NT2/D1 (cell line): Measurements from ENCODE around the gene PACSIN2.

Experiments
- DNase-seq: peaks from one replicate; pipeline ENCODE4 v3.0.0-alpha.2; 2011; ENCODE audit warnings: low read depth, low spot score
- H3K27me3 ChIP-seq: 2 replicates; pipeline ENCODE4 v1.6.0; 2011; ENCODE audit warnings: mild to moderate bottlenecking; ENCODE audit not compliant: insufficient read length, insufficient read depth
- H3K36me3 ChIP-seq: 2 replicates; pipeline ENCODE4 v1.6.1; 2011; ENCODE audit warnings: mild to moderate bottlenecking, low read length, mixed read lengths; ENCODE audit not compliant: insufficient read depth, insufficient read length
- H3K4me1 ChIP-seq: 2 replicates; pipeline ENCODE4 v1.5.1; 2011; ENCODE audit not compliant: insufficient read depth, insufficient read length
- H3K4me3 ChIP-seq: 2 replicates; pipeline ENCODE4 v1.5.1; 2011; ENCODE audit warnings: low read depth; ENCODE audit not compliant: insufficient read length
- H3K9ac ChIP-seq: 2 replicates; pipeline ENCODE4 v1.6.0; 2011; ENCODE audit warnings: low read depth; ENCODE audit not compliant: insufficient read length
- H3K9me3 ChIP-seq: 2 replicates; pipeline ENCODE4 v1.5.1; 2011; ENCODE audit warnings: mild to moderate bottlenecking, low read length; ENCODE audit not compliant: insufficient read depth
- SUZ12 ChIP-seq: IDR thresholded peaks from 2 replicates; pipeline ENCODE4 v1.6.1; 2011; ENCODE audit not compliant: insufficient read length, insufficient read depth; ENCODE audit errors: extremely low read depth
- YY1 ChIP-seq: IDR thresholded peaks from 2 replicates; pipeline ENCODE4 v1.6.1; 2011; ENCODE audit not compliant: insufficient read length, insufficient read depth
- ZNF274 ChIP-seq: IDR thresholded peaks from 2 replicates; pipeline ENCODE4 v1.6.1; 2011; ENCODE audit warnings: mild to moderate bottlenecking, low read depth, low read length

PACSIN2 gene

DNA sequence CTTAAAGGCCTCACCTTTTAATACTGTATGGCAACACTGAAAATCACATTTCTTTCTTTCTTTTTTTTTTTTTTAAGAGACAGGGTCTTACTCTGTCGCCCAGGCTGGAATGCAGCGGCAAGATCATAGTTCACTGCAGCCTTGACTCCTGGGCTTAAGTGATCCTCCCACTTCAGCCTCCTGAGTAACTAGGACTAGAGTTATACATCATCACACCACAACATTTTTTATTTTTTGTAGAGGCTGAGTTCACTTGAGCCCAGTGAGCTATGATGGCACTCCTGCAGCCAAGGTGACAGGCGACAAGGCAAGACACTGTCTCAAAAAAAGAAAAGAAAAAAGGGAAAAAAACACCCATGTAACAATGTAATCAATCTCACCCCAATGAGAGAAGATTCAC is 167.8 kb downstream of the PACSIN2 start:
- Histone ChIP-seq H3K27me3 (no peaks in the 10 kb centered on the region), H3K36me3 (peaks cover 15% of the 10 kb centered on the region), H3K9me3 (no peaks in the 10 kb centered on the region), H3K9ac (no peak overlapping the region), H3K4me1 (no peaks in the 10 kb centered on the region), H3K4me3 (no peak overlapping the region)
- DNase-seq: no peak
- TF ChIP-seq SUZ12: no peak
- no peak for TF ChIP-seq ZNF274
- no peak for TF ChIP-seq YY1

DNA sequence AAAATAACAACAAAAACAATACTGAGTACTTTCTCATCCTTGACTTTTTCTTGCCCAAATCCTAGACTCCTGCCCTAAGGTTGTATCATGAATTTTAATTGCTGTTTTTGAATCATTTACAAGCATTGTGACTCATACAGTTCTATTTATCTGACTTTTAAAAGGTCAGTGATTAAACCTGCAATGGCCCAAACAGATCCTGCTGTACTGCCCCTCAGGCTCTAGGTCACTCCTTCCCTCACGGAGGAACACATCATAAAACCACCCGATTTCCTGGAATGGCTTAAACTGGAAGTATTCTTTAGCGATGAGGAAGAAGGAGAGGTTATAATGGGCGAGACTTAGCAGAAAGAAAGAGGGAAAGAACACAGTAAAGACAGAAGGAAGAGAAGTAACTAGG is 170.2 kb downstream of the PACSIN2 start:
- no peak for DNase-seq
- Histone ChIP-seq H3K36me3 (peaks cover 16% of the 10 kb centered on the region), H3K4me3 (no peak overlapping the region), H3K9ac (no peak overlapping the region), H3K4me1 (no peaks in the 10 kb centered on the region), H3K27me3 (no peaks in the 10 kb centered on the region), H3K9me3 (no peaks in the 10 kb centered on the region)
- no peak for TF ChIP-seq ZNF274

DNA sequence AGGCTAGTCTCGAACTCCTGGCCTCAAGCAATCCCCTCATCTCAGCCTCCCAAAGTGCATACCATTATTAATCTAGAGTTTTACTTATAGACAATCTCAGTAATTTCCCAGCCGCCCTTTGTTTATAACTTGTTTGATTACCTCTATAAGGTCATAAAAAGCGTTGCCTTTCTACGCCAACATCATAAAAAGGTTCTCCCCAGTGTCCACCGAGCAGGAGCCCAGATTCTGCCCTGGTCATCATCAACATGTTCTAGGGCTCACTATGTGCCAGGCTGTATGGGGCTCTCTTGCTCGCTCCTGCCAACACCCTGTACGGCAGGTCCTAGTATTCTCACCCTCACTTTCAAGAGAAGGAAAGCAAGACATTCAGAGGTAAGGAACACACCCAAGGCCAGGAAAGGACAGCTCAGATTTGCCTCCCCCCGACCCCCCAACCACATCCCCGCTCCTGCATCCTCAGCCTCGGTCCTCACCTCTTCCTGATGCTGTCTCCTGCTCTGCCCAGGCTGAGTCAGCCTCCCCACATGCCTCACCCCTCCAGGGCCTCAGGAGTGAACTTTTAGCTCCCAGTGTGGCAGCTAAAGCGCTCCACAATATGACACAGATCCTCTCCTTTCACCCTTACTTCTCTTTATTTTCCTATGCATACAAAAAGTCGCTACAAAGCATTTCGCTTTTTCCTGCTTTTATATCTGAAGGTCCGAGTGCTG is 172.1 kb downstream of the PACSIN2 start:
- TF ChIP-seq ZNF274 (no peak), YY1 (no peak), SUZ12 (no peak)
- Histone ChIP-seq H3K36me3 (peaks cover 18% of the 10 kb centered on the region), H3K4me3 (no peak overlapping the region), H3K27me3 (no peaks in the 10 kb centered on the region), H3K9me3 (no peaks in the 10 kb centered on the region), H3K9ac (no peak overlapping the region), H3K4me1 (no peaks in the 10 kb centered on the region)
- DNase-seq: no peak

DNA sequence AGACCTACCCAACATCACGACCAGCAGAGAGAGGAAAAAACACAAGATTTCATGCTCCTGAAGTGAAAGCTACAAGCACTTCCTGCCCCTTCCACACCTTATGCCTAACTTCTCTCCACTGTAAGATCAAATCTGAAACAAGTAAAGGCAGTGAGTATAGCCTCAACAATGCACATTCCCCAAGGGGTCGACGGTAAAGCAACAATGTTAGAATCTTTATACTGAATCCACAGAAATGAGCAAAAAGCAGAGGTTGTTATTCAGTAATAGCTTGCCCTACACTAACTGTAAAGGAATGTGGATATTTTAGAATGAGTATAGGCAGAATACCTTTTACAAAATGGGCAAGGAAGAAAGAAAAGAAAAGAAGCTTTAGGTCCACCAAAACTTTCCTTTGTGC is 173.5 kb downstream of the PACSIN2 start:
- Histone ChIP-seq H3K36me3 (peaks cover 11% of the 10 kb centered on the region), H3K4me3 (no peak overlapping the region), H3K27me3 (no peaks in the 10 kb centered on the region), H3K9ac (no peak overlapping the region), H3K4me1 (no peaks in the 10 kb centered on the region), H3K9me3 (no peaks in the 10 kb centered on the region)
- TF ChIP-seq YY1 (no peak), ZNF274 (no peak), SUZ12 (no peak)
- no peak for DNase-seq

DNA sequence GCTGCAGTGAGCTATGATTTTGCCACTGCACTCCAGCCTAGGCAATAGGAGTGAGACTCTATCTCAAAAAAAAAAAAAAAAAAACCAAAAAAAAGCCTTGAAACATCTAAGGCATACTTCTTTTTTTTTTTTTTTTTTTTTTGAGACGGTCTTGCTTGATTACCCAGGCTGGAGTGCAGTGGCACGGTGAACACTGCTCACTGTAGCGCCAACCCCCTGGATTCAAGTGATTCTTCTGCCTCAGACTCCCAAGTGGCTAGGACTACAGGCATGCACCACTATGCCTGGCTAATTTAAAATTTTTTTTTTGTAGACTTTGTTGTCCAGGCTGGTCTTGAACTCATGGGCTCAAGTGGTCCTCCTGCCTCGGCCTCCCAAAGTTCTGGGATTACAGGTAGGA is 177.4 kb downstream of the PACSIN2 start:
- Histone ChIP-seq H3K27me3 (no peaks in the 10 kb centered on the region), H3K9ac (no peak overlapping the region), H3K4me1 (no peaks in the 10 kb centered on the region), H3K4me3 (no peak overlapping the region), H3K9me3 (no peaks in the 10 kb centered on the region), H3K36me3 (peaks cover 23% of the 10 kb centered on the region)
- TF ChIP-seq YY1 (no peak), ZNF274 (no peak), SUZ12 (no peak)
- no peak for DNase-seq

DNA sequence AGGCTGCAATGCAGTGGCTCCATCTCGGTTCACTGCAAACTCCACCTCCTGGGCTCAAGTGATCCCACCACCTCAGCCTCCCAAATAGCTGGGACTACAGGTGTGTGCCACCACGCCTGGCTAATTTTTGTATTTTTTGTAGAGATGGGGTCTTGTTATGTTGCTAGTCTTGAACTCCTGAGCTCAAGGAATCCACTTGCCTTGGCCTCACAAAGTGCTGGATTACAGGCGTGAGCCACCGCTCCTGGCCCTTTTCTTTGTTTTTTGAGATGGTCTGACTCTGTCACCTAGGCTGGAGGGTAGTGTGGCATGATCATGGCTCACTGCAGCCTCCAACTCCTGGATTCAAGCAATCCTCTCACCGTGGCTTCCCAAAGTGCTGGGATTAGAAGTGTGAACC is 178.9 kb downstream of the PACSIN2 start:
- H3K4me3 ChIP-seq: no peak overlapping the region
- DNase-seq: no peak
- no peaks in the 10 kb centered on the region for H3K4me1 ChIP-seq
- TF ChIP-seq YY1 (no peak), ZNF274 (no peak), SUZ12 (no peak)
- H3K27me3 ChIP-seq: no peaks in the 10 kb centered on the region
- no peaks in the 10 kb centered on the region for H3K9me3 ChIP-seq
- H3K9ac ChIP-seq: no peak overlapping the region
- peaks cover 30% of the 10 kb centered on the region for H3K36me3 ChIP-seq

DNA sequence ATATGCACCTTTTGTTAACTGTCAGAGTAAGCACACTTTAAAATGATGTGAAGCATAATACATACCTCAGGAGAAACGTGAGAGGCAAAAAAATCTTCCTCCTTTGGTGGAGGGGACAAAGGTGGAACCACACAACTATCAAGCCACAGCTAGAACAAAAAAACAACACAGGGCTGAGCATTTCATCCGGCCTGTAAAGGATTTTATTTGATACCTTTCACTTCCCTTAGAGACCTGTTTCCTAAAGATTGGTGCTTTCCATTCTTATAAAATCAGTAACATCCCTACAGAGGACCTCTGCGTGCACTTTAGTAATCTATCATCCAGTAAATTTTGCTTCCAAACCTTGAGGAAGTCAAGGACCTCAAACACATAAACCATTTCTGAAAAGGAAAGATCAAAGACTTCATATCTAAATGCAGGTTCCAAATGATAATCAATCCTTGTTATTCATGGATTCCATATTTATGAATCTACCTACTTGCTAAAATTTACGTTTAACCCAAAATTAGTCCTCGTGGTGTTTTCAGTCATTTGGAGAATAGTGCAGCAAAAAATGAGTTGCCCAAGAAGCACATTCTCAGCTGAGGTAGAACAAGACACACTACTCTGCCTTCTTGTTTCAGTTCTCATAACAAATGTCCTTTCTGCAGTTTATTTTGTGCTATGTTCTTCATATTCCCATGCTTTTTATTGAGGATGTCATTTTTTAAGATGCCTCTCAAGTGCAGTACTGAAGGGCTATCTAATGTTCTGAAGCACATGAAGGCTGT is 180.6 kb downstream of the PACSIN2 start:
- no peaks in the 10 kb centered on the region for H3K27me3 ChIP-seq
- no peak overlapping the region for H3K4me3 ChIP-seq
- DNase-seq: no peak
- H3K9me3 ChIP-seq: no peaks in the 10 kb centered on the region
- TF ChIP-seq ZNF274 (no peak), YY1 (no peak), SUZ12 (no peak)
- H3K4me1 ChIP-seq: no peaks in the 10 kb centered on the region
- H3K36me3 ChIP-seq: peaks cover 30% of the 10 kb centered on the region
- H3K9ac ChIP-seq: no peak overlapping the region
